ENCODE data around the gene TXNL4A.
"Not testable (repeated sequence)": the region's sequence is repeated elsewhere in the genome, so short reads cannot be mapped to it uniquely, and the experiment has no call there.

TXNL4A gene

DNA sequence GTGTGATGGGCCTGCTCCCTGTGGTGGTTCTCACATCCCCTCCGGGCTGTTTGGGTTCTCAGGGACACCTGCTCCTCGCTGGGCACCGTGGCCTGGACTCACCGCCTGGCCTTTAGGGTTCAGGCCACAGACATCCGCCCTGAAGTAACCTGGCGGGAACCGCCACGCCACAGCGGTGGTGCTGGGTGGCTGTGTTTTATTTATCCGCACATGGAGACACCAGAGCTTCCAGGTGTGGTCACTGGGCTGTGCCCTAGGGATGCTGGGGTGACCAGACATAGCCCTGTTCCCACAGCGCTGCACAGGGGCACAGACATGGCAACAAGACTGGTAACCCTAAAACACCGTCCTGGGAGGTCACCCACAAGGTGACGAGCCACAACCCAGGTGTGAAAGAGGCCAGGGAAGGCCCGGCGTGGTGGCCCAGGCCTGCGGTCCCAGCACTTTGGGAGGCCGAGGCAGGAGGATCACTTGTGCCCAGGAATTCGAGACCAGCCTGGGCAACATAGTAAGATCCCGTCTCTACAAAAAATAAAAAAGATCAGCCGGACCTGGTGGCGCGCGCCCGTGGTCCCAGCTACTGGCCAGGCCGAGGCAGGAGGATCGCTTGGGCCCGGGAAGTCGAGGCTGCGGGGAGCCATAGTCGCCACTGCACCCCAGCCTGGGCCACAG is 24.6 kb downstream of the TXNL4A start:
- DNase-seq: no peak

DNA sequence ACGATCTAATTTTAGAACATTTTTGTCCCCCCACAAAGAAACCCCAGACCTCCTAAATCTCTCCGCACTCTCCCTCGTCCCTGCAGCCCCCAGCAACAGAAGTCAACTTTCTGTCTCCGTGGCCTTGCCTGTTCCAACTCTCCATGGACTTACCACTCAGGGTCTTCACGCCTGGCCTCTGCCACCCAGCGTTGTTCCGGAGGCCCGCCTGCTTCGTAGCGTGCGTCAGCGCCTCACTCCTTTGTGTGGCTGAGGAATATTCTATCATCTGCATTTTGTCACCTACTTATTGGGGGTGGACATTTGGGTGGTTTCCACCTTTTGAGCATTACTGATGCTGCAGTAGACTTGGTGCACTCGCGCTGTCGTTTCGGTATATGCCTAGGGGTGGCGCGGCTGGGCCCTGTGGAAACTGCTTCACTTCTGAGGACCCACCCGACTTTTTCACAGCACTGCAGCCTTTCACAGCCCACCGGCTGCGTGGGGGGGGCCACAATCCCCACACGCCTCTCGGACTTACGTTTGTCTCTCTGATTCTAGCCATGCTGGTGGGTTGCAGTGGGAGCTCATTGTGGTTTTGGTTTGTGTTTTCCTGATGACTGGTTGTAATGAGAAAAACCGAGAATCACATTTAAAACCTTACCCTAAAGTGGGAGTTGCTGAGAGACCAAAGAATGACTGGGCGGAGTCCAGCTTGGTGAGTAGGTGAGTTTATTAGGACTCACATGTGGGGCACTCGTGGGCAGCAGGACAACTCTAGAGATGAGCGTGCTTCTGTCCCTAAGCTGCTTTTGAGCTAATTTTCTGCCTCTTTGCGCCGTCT is 25.3 kb downstream of the TXNL4A start:
- peak; percentile 80 for DNase-seq

DNA sequence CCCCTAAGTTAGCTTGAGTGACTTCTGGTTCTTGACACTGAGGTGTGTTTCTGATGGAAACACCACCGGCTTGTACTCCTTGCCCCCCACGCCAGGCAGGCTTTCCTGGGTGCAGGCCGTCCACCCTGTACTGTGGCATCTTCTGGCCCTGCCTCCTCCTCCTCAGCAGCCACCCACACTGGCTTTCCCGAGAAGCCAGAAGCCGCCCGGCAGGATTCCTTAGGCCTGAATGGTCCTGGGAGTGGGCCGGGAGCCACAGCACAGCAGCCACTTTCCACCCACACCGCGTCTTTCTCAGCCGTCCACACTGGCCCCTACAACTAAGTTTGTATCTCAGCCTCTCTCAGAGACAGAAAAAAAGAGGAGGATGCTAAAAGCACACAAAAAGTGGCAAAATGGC is 26.1 kb downstream of the TXNL4A start:
- DNase-seq: no peak

DNA sequence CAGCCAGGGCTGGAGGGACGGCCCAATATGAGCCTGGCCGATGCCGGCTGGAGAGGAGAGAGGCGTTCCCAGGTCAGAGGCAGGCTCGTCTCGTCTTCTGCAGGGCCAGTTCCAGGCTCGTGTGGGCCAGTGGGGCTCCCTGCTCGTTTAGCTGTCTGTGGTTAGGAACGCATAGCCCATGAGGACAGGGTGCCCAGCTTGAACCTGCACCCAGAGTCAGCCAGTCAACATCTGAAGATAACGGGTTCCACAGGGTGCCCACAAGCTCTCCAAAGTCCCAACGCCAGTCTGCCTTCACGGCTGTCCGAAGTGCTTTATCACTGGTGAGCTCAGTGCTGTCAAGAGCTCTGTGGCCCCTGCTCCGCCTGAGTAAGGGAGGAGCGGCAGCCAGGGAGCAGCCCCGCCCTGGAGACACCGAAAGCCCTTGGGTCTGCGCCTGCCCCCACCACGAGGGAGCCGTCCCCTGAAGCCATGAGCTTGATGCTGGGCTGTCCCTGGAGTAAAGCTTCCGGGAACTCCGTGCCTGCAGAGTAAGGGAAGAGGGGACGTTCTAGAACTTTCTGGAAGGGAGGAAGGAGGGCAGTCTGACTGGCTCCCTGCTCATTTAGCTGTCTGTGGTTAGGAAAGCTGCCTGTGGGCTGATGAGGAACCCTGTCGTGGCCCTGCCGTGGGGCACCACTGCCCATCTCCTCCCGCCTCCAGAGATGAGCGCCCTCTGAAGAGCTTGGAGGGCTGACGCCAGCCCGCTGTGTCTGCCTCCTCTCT is 26.7 kb downstream of the TXNL4A start:
- DNase-seq: no peak

DNA sequence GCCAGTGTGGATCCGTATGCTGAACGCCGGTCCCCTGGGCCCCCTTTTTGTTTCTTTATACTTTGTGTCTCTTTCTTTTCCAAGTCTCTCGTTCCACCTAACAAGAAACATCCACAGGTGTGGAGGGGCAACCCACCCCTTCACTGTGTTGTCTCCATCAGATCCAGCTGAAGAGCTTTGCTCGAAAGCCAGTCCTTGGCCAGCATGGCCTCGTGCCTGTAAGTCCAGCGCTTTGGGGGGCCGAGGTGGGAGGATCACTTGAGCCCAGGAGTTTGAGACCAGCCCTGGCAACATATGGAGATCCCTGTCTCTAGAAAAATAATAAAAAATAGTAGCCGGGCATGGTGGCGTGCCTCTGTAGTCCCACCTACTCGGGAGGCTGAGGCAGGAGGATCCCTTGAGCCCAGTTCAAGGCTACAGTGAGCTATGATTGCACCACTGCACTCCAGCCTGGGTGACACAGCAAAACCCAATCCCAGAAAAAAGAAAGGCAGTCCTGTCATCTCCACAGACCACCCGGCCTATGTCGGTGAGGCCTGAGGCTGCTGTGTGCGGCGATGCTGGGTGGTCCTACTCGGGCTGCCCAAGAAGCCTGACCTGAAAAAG is 27.3 kb downstream of the TXNL4A start:
- no peak for DNase-seq

DNA sequence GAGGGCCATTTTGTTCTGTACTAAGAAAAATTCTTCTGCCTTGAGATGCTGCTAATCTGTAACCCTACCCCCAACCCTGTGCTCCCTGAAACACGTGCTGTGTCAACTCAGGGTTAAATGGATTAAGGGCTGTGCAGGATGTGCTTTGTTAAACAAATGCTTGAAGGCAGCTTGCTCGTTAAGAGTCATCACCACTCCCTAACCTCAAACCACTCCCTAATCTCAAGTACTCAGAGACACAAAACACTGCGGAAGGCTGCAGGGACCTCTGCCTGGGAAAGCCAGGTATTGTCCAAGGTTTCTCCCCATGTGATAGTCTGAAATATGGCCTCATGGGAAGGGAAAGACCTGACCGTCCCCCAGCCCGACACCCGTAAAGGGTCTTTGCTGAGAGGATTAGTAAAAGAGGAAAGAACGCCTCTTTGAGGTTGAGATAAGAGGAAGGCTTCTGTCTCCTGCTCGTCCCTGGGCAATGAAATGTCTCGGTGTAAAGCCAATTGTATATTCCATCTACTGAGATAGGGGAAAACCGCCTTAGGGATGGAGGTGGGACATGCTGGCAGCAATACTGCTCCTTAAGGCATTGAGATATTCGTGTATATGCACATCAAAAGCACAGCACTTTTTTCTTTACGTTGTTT is 28.1 kb downstream of the TXNL4A start:
- DNase-seq: not testable (repeated sequence)

DNA sequence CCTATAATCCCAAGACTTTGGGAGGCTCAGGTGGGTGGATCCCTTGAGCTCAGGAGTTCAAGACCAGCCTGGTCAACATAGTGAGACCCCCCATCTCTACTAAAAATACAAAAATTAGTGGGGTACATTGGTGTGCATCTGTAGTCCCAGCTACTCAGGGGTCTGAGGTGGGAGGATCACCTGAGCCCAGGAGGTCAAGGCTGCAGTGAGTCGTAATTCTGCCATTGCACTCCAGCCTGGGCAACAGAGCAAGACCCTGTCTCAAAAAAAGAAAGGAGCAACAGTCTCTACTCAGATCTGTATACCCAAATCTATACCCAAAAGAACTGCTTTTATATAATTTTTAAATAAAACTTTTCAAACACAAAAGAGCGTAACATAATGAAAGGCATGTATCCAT is 29.4 kb downstream of the TXNL4A start:
- no peak for DNase-seq

DNA sequence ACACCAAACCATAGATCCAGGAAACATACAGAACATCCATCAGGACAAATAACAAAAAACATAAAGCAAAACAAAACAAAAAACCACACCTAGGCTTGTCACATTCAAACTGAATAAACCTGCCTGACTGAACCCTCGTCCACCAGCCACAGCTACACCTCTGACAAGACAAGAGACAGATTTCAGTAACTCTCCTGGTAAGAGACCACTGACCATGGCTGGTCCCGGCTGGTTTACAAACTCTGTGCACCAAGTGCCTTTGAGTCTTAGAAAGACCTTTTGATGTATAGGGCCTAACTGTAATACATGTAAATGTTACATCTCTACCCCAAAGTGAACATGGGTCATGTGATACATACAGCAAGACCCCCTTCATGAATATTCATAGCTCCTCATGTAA is 32.1 kb downstream of the TXNL4A start:
- no peak for DNase-seq

DNA sequence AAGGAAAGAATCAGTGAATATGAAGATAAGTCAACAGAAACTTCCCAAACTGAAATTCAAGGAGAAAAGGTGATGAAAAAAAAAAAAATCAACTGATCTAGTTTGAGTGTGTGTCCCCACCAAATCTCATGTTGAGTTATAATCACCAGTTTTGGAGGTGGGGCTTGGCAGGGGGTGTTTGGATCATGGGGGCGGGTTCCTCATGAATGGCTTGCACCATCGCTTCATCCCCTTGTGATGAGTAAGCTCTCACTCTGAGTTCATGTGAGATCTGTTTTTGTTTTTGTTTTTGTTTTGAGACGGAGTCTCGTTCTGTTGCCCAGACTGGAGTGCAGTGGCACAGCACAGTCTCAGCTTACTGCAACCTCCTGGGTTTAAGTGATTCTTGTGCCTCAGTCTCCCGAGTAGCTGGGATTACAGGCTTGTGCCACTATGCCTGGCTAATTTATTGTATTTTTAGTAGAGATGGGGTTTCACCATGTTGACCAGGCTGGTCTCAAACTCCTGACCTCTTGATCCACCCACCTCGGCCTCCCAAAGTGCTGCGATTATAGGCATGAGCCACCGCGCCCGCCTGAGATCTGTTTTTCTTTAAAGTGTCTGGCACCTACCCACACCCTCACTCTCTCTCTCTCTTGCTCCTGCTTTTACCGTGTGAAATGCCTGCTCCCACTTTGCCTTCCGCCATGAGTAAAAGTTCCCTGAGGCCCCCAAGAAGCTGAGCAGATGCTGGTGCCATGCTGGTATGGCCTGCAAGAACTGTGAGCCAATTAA is 32.9 kb downstream of the TXNL4A start:
- DNase-seq: no peak

DNA sequence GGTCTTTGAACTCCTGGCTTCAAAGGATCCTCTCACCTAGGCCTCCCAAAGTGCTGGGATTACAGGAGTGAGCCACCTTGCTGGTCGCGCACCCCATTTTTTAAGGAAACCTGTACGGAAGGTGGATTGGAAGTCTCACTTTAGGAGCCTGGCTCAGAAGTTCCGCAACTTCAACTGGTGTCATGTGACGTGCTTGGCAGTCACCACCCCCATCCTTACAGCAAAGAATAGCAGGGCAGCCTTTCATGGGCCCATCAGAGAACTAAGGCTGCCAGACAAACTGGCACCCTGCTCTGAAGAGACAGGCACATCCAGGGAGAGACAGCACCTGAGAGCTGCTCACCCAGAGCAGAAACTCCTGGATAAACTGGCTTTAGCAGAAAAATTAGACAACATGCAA is 33.6 kb downstream of the TXNL4A start:
- DNase-seq: peak; percentile 43

DNA sequence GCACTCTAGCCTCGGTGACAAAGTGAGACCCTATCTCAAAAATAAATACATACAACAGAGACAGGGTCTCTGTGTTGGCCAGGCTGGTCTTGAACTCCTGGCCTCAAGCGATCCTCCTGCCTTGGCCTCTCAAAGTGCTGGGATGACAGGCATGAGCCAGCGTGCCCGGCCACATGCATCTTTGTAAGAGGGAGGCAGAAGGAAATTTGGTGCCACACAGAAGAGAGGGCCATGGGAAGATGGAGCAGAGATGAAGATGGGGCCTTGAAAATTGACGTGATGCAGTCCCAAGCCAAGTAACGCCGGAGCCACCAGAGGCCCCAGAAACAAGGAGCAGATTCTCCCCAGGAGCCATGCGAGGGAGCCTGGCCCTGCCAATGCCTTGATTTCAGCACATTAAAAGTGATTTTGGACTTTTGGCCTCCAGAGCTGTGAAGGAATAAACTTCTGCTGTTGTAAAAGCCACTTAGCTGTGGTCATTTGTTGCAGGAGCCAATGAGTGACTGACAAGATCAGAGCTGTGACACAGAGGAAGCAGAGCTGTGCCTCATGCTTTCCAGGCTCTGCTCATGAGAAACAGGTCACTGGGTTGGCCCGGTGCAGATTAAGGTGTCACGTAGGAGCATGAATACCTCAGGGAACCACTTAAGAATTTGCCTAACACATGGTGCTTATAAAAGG is 34.3 kb downstream of the TXNL4A start:
- peak; percentile 52 for DNase-seq

DNA sequence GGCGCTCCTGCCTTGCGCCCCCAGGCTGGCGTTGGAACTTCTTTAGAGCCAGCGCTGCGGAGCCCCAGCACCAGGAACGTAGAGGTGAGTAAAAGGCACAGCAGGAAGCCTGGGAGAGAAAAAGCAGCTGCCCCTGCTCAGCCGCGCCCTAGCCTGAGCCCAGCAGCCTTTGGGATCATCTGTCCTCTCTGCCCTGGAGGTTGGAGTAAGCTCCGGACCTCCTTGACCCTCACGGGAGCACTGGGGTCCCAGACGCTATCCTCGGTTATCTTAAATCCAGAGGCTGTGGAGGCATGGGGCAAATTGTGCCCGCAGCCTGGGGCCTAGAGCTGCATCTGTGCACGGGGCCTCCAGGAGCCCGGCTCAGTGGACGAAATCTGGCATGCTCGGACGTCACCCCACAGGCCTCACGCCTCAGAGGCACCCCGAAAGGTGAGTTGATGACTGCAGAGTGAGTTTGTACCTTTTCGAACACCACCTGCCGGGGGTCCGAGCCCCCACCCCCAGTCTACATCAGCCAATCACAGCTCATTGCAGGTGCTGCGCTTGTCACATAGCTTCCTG is 35.3 kb downstream of the TXNL4A start:
- peak; percentile 55 for DNase-seq

DNA sequence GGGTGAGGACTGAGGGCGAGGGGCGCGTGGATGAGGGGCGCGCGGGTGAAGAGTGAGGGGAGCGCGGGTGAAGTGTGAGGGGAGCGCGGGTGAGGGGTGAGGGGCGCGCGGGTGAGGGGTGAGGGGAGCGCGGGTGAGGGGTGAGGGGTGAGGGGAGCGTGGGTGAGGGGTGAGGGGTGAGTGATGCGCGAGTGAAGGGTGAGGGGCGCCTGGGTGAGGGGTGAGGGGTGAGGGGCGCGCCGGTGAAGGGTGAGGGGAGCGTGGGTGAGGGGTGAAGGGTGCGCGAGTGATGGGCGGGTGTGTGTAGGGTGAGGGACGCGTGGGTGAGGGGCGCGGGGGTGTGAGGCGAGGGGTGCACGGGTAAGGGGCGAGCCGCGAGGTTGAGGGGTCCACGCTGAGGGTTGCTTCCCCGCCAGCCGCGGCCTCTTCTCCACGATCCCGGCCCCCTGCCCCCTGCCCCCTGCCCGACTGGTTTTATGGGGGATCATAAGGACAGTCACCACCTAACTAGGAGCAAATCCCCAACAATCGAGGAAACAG is 35.8 kb downstream of the TXNL4A start:
- no peak for DNase-seq

DNA sequence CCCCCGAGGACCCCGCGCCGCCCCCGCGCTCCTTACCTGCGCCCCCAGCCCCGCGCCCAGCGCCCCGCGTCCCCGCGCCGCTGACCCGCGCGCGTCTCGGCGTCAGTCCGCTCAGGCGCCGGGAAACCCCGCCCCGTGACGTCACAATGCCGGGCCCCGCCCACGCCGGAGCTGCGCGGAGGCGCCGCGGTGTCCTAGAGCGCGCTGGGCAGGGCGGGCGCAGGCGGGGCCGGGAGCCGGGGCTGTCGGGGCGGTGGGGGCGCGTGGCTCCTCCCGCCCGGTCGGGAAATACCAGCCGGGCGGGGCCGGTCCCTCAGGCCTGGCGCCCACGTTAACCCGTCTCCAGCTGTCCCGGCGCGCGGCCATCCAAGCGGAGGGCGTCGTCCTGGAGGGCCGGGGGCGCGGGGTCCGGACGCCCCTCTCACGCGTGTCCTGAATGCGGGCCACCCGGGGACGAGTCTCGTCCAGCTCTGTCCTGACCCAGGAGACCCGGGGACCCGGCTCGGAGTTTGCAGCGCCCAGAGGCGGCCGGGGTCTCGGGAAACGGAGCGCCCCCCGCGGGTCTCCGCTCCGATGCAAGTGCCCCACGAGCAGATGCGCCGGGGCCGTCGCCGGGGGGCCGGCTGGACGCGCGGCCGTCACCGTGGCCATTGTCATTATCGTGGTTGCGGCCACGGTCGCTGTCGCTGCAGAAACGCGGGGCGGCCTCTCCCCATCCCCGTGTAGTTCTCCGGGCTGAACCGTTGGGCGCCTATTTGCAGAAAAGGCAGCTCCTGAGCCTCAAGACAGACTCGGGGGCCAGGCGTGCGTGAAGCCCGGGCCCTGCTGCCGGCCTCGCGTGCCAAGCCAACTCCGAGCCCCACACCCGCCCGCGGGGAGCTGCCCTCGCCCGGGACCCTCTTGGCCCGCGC is 36.6 kb downstream of the TXNL4A start, which contains the start of gene SLC66A2:
SLC66A2 (minus strand) TSS at position 109 of the 911 bp plus-strand sequence. CDS start 727 bp downstream, outside the sequence.
- DNase-seq: peak; percentile 99

DNA sequence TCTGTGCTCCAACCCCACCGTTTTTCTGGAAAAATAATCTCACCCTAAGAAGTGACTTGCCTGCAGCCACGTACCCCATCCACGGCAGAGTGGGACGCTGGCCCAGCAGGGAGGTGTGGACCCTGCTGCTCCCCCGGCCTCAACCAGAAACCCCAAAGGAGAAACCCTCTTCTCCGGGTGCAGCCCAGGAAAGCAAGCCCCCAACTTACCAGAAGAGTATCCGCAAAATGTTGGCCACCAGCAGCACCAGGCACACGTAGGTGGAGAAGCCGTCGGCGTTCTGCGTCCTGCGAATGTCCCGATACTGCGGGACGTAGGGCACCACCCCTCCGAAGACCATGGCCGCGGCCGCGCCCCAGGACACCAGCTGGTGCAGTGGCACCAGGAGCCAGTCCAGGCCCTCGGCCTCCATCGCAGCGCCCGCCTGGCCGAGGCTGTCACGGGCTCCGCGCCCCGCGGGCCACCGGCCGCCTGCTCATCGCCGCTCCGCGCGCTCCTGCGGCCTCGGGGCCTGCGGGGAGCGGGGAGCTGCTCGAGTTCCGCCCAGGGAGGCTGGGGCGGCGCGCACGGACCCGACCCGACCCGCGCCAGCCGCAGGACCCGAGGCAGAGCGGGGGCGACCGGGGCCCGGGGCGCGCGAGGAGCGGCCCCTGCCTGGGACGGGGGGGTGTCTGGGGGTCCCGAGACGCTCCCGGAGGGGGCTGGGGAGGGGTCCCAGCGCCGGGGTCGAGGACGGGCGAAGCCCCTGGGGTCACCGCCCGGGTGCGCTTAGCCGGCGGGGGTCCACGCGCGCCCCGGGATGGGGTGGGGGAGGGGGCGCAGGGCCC is 37.6 kb downstream of the TXNL4A start:
- no peak for DNase-seq

DNA sequence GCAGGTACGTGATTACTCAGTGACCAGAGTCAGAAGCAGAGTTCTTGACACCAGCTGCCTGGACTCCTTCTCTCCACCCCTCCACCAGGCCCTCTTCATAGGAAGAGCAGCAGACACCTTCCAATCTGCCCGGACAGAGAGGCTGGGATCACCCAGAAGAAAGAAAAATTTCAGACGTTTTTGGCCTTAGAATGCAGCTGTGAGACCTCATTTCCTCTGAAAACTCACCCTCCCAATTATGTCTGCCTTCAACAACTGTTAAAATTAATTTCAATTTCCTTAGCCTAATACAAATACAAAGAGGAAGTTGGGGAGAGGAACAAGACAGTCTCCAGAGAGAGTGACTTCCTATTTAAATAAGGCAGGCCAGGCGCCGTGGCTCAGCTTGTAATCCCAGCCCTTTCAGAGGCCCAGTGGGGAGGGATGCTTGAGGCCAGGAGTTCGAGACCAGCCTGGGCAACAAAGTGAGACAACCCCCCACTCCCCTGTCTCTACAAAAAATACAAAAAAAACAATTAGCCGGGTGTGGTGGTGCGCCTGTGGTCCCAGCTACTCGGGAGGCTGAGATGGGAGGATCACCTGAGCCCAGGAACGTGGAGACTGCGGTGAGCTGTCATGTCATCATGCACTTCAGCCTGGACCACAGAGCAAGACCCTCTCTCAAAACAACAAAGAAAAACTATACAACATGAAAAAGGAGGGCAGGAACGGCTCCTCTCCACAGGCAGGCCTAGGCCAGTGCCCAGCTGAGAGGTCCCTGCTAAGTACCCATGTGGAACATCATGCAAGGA is 38.5 kb downstream of the TXNL4A start:
- DNase-seq: no peak

DNA sequence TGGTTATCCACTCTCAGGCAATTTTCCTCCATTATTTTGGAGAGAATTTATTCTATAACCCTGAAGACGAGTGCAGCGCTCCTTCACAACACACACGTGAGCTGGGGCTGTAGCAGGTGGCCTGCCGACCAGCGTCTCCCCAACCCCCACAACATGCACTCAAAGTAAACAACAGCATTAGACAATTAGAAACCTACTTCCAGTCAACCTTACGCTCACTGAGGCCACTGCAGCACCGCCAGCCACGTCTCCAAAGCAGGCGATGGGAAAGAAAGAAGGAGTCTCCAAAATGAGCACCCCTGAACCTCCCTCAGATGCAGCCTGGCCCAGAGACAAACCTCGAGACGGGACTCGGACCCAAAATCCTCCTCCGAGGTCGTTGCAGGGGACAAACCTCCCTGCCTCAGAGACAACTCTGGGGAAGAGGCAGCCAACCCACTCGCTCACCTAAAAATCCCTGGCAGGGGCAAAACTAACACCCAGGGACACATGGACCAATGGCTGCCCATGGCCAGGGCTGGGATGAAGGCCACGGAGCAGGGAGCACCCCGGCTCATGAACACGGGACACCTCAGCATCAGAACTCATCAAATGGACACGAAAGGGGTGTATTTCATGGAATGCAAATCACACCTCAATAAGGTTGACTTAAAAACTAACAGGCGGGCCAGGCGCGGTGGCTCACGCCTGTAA is 39.5 kb downstream of the TXNL4A start:
- DNase-seq: peak; percentile 47
